IPS DF 19.7 (cell line): ENCODE measurements around the gene EHMT1.

Experiments
- DNase-seq: peaks from one replicate; pipeline ENCODE4 v3.0.0-alpha.2; 2013; ENCODE audit warnings: low read depth, low spot score

Gene EHMT1

DNA sequence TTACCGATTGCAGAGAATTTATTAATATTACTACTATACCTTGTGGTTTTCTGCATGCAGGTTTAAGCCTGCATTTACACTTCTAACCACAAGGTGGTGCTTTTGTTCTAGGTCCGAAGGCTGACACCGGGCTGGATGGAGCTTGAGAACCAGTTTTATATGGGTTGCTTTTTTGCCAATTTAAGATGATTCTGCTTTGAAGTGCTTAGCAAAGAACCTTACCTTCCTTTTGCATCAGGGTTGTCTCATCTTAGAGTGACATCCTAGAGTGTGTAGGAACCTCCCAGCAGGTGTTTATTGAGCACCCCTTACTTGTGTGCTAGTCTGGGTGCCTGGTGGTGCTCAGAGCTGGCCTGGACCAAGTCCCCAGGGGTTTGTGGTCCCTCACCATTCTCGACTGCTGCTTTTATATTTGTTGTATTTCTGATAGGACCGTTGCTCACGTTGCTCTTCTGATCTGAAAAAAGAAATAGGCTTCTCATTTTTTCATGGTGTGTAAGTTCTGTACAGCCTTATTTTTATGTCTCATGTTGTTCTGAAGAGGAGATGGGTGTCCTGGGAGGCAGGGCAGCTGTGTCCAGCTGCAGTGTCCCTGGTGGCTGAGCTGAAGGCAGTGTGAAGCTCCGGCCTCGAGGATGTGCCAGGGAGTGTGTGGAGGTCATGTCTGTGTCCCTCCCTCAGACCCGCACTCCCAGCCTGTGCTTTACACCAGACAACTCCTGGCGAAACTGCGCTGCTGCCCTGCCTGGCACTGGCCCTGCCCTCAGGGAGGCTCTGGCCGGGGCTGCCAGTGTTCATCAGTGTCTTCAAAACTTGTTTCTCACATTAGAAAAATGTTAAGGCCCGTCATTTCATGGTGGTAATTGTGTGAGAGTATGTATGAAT is 54.3 kb downstream of the EHMT1 start:
- DNase-seq = no peak

DNA sequence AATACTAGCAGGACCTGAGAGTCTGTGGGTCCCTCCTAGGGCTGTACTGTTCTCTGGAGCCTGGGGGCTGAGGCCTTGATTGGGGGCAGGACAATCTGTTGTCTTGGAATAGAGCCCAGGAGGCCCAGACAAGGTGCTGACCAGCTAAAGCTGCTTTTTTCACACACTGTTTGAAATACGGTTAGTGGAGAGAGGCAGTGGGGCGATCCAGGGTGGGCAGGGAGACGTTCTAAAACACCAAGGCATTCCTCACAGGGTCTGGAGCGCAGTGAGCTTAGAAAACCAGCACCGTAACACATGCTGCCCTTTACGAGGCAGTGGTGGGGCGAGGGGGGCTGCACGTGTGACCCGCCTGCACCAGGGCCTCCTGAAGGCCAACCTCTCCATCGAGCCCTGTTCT is 55.1 kb downstream of the EHMT1 start:
- DNase-seq = no peak

GRCh38 chr9:137674307-137674975 is 55.6 kb downstream of the EHMT1 start:
- no peak for DNase-seq

GRCh38 chr9:137674976-137675320 is 56.1 kb downstream of the EHMT1 start:
- no peak for DNase-seq

GRCh38 chr9:137676998-137677397 is 58.2 kb downstream of the EHMT1 start:
- no peak for DNase-seq

DNA sequence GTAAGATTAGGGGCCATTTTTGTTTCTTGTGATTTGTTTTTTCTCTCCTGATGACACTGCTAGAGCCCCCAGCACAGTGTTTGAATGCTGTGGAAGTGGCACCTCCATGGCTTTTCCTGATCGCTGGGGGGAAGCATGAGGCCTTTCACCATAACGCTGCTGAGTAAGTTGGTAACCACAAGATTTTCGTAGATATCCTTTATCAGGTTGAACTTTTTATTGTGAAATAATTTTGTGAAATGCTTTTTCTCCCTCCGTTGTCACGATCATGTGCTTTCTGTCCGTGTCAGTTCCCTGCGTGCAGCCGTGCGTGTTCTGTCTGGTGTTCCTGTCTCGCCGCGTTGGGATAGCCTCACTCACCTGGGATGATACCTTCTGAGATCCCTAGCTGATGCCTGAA is 59.4 kb downstream of the EHMT1 start:
- no peak for DNase-seq

DNA sequence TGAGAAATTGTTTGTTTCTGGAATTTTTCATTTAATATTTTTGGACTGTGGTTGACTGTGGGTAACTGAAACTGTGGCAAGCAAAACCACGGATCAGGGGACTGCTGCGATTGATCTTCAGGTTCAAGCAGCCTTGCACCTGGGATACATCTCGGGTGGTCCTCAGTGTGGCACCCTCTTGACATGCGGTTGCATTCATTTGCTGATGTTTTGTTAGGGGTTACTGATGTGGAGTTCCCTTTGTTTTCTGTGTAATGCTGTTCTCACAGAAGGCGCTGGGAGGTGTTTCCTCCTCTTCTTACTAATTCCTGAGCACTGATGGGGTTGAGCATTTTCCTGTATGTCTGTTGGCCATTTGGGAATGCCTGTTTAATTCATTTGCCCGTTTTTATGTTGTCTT is 60.4 kb downstream of the EHMT1 start:
- peak; percentile 79 for DNase-seq

DNA sequence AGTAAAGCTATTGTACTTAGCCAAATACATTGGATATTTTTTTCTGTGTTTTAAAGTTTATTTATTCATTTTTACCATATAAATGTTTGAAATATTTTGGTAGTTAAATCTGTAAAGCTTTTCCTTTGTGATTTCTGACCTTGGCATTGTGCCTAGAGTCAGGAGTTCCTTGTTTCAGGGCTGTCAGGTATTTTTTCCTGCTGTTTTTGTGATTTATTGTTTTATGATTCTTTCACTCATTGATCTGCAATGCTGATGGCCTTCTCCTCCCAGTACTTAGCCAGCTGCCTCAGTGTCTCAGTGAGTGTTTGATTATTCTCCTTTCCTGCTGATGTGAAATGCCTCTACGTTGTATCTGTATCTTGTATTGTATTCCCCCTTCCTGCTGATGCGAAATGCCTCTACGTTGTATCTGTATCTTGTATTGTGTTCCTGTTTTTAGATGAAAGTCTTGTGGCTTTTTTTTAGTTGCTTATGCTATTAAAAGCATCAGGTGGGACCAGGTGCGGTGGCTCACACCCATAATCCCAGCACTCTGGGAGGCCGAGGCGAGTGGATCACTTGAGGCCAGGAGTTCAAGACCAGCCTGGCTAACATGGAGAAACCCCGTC is 61.0 kb downstream of the EHMT1 start:
- no peak for DNase-seq

DNA sequence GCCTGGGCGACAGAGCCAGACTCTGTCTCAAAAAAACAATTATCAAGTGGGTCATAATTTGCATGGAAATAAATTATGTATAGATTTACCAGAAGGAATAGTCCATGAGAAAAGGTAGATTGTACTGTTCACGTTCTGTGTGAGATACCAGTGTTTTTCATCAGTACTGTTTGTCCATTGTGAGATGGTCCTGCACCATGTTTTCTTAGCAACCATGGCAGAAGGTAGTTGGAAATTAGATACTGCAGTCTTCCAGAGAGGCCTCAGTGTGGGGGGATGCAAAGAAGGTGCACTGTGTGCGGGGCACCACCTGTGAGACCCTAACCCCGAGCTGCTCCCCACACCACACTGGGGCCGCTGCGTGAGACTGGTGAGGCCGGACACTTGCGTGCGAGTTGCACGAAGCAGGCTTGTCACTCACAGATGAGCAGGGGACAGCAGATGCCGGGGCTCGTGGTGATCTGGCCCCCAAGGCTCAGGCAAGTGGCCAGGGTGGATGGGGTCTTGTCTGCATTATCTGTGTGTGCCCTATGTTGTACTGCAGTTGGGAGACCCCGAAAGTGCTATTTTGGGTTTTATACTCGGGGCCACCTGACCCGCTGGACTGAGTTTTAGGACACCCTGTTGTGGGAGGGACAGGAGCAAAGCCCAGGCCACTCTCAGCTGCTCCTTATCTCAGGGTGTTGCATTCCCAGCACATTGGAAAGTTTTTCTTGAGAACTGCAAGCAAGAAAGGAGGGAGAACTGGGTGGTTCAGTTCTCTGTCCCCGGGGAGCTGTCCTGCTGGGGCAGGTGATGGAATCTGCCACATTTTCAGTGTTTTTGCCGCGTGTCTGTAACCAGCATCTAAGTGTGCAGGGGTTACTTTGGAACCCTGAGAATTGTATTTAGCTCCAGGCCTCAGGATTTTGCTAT is 61.9 kb downstream of the EHMT1 start:
- DNase-seq = no peak

GRCh38 chr9:137682428-137683105 is 63.8 kb downstream of the EHMT1 start:
- no peak for DNase-seq

DNA sequence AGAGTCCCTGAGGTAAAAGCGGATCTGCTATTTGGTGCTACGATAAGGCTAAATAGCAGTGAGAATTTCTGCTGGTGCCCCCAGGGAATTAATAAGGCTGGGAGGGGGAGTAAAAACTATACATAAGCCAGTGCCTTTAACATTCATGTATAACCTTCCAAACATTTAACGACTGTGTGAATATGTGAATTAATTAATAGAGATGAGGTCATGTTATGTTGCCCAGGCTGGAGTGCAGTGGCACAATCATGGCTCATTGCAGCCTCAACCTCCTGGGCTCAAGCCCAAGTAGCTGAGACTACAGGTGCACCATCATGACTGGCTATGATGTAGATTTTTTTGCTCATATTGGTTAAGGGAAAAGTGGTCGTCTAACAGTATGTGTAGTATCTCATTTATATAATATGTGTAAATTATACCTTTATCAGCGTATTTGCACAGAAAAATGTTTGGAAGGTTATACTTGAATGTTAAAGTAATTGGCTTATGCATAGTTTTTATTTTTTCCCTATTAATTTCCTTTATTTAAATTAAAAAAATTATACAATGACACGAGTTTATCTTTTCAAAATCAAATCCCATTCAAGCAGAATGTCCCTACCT is 64.6 kb downstream of the EHMT1 start:
- DNase-seq = no peak

- no peak for DNase-seq
Observed at GRCh38 chr9:137685035-137685740, 66.4 kb downstream of the EHMT1 start.

DNA sequence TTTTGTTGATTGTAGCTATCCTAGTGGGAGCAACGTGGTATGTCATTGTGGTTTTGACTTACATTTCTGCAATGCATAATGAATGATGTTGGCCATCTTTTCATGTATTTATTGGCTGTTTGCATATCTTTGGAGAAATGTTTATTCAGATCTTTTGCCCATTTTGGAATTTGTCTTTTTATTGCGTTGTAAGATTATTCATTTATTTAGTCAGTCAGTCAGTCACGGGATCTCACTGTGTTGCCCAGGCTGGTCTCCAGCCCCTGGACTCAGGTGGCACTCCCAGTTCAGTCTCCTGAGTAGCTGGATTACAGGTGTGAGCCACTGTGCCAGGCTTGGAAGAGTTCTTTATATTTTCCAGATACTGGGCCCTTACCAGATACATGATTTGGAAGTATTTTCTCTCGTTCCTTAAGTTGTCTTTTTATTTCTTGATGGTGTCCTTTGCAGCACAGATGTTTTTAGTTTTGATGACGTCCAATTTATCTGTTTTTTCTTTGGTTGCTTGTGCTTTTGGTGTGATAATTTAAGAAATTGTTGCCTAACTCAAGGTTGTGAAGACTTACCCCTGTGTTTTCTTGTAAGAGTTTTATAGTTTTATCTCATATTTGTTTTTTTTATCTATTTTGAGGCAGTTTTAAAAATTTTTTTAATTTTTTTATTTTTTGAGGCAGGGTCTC is 67.1 kb downstream of the EHMT1 start:
- no peak for DNase-seq

DNA sequence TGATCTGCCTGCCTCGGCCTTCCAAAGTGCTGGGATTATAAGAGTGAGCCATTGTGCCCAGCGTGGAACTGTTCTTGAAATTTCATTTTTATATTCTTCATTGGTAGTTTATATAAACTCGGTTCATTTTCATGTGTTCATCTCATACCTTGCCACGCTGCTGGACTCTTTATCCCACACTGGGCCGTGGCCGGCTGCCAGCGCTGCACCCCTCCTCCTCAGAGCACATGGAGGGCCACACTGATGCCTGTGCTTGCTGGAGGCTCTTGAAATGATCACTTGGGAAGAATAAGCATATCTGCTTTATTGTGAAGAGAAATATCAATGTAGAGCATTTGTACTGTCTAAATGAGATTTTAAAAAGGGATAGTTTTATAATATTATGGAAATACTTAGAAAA is 69.5 kb downstream of the EHMT1 start:
- DNase-seq = no peak

- DNase-seq = no peak
Observed at GRCh38 chr9:137688725-137689124, 69.9 kb downstream of the EHMT1 start.

DNA sequence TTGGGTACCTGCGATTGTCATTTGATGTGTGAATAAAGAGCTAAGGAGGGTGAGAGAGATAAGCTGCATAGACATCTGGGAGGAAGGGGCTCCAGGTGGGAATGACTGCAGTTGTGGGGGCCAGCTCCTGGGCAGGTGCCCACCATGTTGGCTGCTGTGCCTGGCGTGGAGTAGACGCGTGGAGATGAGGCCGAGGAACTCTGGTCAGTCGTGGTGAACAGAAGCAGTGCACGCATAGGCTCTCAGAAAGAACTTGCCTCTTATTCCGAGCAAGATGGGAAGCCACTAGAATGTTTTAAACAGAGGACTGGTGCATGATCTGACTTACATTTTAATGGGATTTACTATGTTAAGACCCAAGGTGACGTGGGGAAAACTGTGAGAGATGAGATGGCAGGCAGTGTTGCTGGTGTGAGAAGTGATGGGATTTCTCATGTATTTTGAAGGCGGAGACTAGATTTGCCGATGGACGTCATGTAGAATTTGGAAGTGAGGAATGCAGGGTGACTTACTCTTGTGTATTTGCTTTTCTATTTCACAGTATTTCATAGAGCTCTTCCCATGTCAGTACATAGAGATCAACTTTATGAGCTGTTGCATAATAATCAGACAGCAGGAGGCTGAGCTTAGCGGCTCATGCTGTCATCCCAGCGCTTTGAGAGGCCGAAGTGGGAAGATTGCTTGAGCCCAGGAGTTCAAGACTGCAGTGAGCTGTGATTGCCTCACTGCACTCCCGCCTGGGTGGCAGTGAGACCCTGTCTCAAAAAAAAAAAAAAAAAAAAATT is 71.1 kb downstream of the EHMT1 start:
- DNase-seq = no peak

- DNase-seq = no peak
Observed at GRCh38 chr9:137690930-137691645, 72.3 kb downstream of the EHMT1 start.
